Measurements from ENCODE around the gene MAN2B2. TPM values are rescaled to one million over a fixed set of nuclear protein-coding genes. Genes with fewer than 3 reads are reported as not detected.

The MAN2B2 gene
- total and polyA plus RNA-seq, 9 of the 15 experiments (the other 6 are each of a cell fraction or from before 2014, with no cell fraction given), result 0.21 to 8.8 (median 3.7) TPM

- TF ChIP-seq ESRRA (IDR thresholded peaks at IDR 0.05; ENCODE audit: borderline replicate concordance, low read depth) (peak; percentile 62; the same call in 1 of the 2 replicates), ZNF23 (CRISPR knock-in tag; IDR thresholded peaks at IDR 0.05) (no peak), ZBTB40 (IDR thresholded peaks at IDR 0.05) (peak; percentile 14), ZBTB40 (CRISPR knock-in tag; IDR thresholded peaks at IDR 0.05) (no peak), POLR2AphosphoS5 (IDR thresholded peaks at IDR 0.05; ENCODE audit: control insufficient read depth, insufficient read depth, low read depth, low read length) (peak; percentile 56; the same call in 1 of the 2 replicates), ELF2 (CRISPR knock-in tag; IDR thresholded peaks at IDR 0.05) (peak; percentile 96), ZNF830 (CRISPR knock-in tag; IDR thresholded peaks at IDR 0.05) (no peak), PHF20 (IDR thresholded peaks at IDR 0.05; ENCODE audit: partially characterized antibody) (peak; percentile 95), E2F3 (CRISPR knock-in tag; IDR thresholded peaks at IDR 0.05) (no peak), HNRNPL (IDR thresholded peaks at IDR 0.05; ENCODE audit: low read depth, low read length) (peak; percentile 66; the same call in 1 of the 2 replicates), PATZ1 (CRISPR knock-in tag; IDR thresholded peaks at IDR 0.05; ENCODE audit: borderline replicate concordance) (no peak), TEAD1 (CRISPR knock-in tag; IDR thresholded peaks at IDR 0.05) (no peak), SIN3B (IDR thresholded peaks at IDR 0.05; ENCODE audit: low read depth) (peak; percentile 37; the same call in 1 of the 2 replicates), USF1 (CRISPR knock-in tag; IDR thresholded peaks at IDR 0.05) (no peak)
Measured at GRCh38 chr4:6574747-6575502, at the start of gene MAN2B2 (continued).

Measured in K562 (cell line).